AG04449 (cell line): Measurements from ENCODE around the gene MAP1B.
A peak's percentile ranks its signal among the peaks of the same experiment; 100 is the strongest.

Experiments used
- CTCF ChIA-PET: fragments of 350-600 bp; formaldehyde crosslinking; extraction: SDS; loops from one replicate; lab custom pipeline; 2021; ENCODE audit warnings: antibody characterized with exemption; lab: Yijun Ruan, JAX
- POLR2A ChIA-PET: fragments of 400-600, 350-600 bp; formaldehyde crosslinking; extraction: SDS; loops from one replicate; lab custom pipeline; 2020; ENCODE audit warnings: antibody characterized with exemption, inconsistent platforms; lab: Yijun Ruan, JAX
- DNase-seq: peaks from one replicate; pipeline ENCODE4 v3.0.0-alpha.2; 2010; ENCODE audit warnings: low read depth, low spot score
- H3K4me3 ChIP-seq: 2 replicates; pipeline ENCODE4 v1.5.1; 2011; ENCODE audit warnings: low read depth, mild to moderate bottlenecking, control low read depth, low read length
- TF ChIP-seq, protein P1 (sequence below): IDR thresholded peaks from one replicate; pipeline ENCODE4 v1.5.1; 2011; ENCODE audit warnings: mild to moderate bottlenecking, moderate library complexity, low read length, control low read depth, inconsistent platforms; ENCODE audit not compliant: insufficient read depth; ENCODE audit errors: missing control alignments

Gene MAP1B

DNA sequence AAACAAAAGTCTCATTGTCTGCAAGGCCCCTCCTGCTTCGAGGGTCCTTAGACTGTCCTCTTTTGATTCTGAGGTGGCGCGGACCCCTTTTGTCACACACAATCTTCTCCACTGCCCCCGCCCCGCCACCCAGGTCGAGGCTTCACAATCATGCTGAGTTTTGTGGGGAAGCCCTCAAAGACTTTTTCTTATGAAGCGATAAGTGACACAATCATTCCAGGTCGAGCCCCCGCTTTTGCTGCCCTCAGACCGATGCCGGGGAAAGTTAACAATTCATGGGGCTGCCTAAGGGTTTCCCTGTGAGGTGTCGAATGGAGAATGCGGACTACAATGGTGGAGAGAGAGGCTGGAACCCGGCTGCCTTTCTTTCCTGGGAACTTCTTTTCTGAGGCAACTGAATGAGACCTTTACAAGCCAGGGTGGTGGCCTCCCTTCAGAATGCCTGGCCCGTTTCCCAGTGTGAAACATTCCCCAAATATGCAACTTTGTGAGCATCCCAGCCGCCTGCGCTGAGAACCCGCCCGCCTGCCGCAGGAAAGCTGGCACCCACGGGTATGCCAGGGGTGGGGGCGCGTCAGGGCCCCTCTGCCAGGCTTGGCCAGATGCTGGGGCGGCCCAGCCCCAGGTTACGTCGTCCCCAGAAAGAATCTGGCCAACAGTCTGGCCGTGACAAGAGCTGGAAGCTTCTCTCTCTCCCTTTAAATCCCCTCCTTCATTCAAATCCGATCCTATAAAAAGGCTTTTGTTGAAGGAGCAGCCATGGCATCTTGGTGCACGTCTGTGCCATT, 71.9 kb downstream of the MAP1B start:
- TF ChIP-seq, protein P1, sequence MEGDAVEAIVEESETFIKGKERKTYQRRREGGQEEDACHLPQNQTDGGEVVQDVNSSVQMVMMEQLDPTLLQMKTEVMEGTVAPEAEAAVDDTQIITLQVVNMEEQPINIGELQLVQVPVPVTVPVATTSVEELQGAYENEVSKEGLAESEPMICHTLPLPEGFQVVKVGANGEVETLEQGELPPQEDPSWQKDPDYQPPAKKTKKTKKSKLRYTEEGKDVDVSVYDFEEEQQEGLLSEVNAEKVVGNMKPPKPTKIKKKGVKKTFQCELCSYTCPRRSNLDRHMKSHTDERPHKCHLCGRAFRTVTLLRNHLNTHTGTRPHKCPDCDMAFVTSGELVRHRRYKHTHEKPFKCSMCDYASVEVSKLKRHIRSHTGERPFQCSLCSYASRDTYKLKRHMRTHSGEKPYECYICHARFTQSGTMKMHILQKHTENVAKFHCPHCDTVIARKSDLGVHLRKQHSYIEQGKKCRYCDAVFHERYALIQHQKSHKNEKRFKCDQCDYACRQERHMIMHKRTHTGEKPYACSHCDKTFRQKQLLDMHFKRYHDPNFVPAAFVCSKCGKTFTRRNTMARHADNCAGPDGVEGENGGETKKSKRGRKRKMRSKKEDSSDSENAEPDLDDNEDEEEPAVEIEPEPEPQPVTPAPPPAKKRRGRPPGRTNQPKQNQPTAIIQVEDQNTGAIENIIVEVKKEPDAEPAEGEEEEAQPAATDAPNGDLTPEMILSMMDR = no peak
- ChIA-PET POLR2A (interaction anchor here (0.9 kb wide), 1 partner anchor 9 kb away, joined by 3 read pairs; no protein-coding TSS in a partner anchor), CTCF (interaction anchor here (1.6 to 1.7 kb wide), 2 partner anchors 13 to 101 kb away, joined by 5 to 7 read pairs; no protein-coding TSS in a partner anchor)
- H3K4me3 ChIP-seq = peak overlapping the region; percentile 46
- peak; percentile 64 for DNase-seq

DNA sequence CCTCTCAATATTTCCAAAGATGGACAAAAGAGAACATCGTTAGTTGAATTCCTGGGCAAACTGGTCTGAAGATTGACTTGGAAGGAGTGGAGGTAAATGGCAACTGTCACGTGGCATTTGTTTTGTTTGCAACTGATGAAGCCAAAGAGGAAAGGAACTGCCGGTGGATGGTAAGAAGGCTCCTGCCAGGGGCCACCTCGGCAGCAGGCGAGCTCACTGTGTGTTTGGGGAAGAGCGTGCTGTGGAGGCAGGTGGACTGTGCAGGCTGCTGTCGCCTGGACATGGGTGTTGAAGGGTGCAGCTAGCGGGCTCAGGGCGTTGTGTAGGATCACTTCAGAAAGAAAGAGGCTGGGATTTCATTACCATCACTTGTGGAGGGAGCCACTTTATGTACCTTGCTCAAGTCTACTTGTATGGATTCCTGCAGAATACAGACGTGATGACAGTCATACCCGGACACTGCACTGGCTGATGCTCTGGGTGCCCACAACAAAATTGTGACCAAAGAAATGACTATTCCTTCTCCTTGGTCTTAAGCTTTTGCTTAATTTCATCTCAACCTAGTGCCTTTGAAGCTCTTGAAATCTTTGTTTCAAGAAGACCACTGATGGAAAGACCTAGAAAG, 72.7 kb downstream of the MAP1B start:
- ChIA-PET POLR2A (interaction anchor here (0.9 kb wide), 1 partner anchor 9 kb away, joined by 3 read pairs; no protein-coding TSS in a partner anchor), CTCF (interaction anchor here (1.0 to 1.7 kb wide), 3 partner anchors 14 to 397 kb away, joined by 3 to 7 read pairs (median 5); no protein-coding TSS in a partner anchor)
- peak overlapping the region; percentile 46 for H3K4me3 ChIP-seq
- TF ChIP-seq, protein P1 = no peak
- DNase-seq = no peak

GRCh38 chr5:72180925-72181324, 73.7 kb downstream of the MAP1B start:
- CTCF ChIA-PET = interaction anchor here (1.0 to 1.7 kb wide), 2 partner anchors 100 to 398 kb away, joined by 3 to 7 read pairs; no protein-coding TSS in a partner anchor
- POLR2A ChIA-PET = no interaction called here
- TF ChIP-seq, protein P1 = no peak
- peak overlapping the region; percentile 34 for H3K4me3 ChIP-seq
- no peak for DNase-seq

DNA sequence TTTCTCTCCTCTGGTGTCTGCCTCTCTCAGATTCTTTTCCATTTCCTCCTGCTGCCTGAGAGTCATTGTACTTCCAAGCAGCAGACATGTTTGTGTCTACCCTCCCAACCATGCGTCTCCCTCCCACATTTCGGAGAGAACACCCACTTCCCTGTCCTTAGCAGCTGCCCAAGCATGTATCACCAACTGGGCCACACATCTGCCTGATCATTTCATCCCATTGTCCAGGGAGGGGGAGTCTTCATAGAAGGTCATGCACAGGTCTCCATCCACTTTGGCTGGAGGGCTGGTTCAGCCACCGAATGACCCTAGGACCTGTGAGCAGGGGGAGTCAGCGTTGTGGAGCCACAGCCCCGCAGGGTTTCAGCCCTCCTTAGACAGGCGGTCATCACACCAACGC, 75.4 kb downstream of the MAP1B start:
- no peak overlapping the region for H3K4me3 ChIP-seq
- TF ChIP-seq, protein P1 = no peak
- no peak for DNase-seq
- POLR2A ChIA-PET = no interaction called here
- CTCF ChIA-PET = no interaction called here

DNA sequence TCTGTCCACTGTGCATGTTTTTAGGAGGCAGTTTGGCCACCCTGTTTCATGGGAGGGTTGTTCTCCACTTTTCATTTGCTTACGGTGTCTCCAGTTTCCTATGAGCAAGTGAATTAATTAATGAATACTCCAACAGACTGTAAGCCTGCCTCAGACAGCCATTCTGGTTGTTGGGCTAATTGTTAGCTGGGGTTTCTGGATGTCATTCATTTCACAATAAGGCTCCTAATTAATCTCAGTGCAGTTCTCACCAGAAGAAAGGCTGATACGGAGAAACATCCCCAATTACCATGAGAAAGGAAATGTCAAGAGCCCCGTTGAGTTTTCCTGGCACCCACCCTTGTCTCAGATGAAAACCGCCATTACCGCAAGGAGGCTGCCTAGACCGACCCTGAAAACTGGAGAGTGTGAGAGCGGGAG, 75.8 kb downstream of the MAP1B start:
- ChIA-PET CTCF (interaction anchor here (1.1 to 1.6 kb wide), 2 partner anchors 9 to 125 kb away, joined by 3 to 4 read pairs; no protein-coding TSS in a partner anchor), POLR2A (no interaction called here)
- no peak for DNase-seq

More for the DNA sequence above, 75.8 kb downstream of the MAP1B start:
- TF ChIP-seq, protein P1 = no peak
- no peak overlapping the region for H3K4me3 ChIP-seq
